Stomach (tissue), 4 donors: Measurements from ENCODE around the gene ACSL6.

Source experiments
- EP300 ChIP-seq: sonication (generic); formaldehyde crosslinking; IDR thresholded peaks from one replicate; pipeline ENCODE4 v1.6.1; 2017; ENCODE audit warnings: antibody characterized with exemption
- TF ChIP-seq, protein P1 (sequence below), 7 experiments: fragments of 450-650 bp in 4 of 7; fragments of 200-600 bp in 3 of 7; sonication (generic) in 3 of 7; IDR thresholded peaks; one replicate each; pipeline ENCODE4 v1.5.1; 2016 to 2019; ENCODE audit warnings: antibody characterized with exemption in 7 of 7, control low read depth in 2 of 7, mild to moderate bottlenecking in 1 of 7

DNA sequence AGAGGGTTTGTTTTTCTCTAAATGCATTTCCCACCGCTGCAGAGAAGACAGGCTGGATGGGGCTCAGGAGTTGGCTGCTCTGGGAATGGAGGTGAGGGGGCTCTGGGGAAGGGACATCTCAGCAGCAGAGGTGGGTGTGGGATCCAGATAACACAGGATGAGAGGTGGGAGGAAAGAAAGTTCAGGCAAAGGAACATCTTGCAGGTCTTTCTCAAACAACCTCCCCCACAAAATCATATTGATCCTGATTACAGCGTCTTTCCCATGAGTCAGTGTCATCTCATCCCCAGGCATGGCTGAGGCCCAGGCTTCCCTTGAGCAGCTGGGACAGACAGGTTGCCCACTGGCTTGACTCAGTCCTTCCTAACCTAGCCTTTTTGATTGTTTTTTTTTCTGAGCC lies 11.3 kb upstream of the ACSL6 start:
- no peak for TF ChIP-seq EP300
- TF ChIP-seq, protein P1, sequence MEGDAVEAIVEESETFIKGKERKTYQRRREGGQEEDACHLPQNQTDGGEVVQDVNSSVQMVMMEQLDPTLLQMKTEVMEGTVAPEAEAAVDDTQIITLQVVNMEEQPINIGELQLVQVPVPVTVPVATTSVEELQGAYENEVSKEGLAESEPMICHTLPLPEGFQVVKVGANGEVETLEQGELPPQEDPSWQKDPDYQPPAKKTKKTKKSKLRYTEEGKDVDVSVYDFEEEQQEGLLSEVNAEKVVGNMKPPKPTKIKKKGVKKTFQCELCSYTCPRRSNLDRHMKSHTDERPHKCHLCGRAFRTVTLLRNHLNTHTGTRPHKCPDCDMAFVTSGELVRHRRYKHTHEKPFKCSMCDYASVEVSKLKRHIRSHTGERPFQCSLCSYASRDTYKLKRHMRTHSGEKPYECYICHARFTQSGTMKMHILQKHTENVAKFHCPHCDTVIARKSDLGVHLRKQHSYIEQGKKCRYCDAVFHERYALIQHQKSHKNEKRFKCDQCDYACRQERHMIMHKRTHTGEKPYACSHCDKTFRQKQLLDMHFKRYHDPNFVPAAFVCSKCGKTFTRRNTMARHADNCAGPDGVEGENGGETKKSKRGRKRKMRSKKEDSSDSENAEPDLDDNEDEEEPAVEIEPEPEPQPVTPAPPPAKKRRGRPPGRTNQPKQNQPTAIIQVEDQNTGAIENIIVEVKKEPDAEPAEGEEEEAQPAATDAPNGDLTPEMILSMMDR (IDR thresholded peaks at IDR 0.05), result no peak
